DND-41 (cell line): Measurements from ENCODE around the gene GART.
A peak's percentile ranks its signal among the peaks of the same experiment; 100 is the strongest.

Experiments
- ATAC-seq: fragments of 200-7000 bp; cut with Tn5 transposase; 3 replicates; pipeline ENCODE4 v1.9.1; 2021; ENCODE audit warnings: low read depth; ENCODE audit not compliant: insufficient read depth
- DNase-seq: peaks from one replicate; pipeline ENCODE4 v3.0.0-alpha.2; 2020
- H2AFZ ChIP-seq: 2 replicates; pipeline ENCODE4 v1.6.0; 2012; ENCODE audit warnings: low read depth, low read length
- H3K27ac ChIP-seq: 2 replicates; pipeline ENCODE4 v1.5.1; 2012; ENCODE audit warnings: low read length, inconsistent platforms
- H3K27me3 ChIP-seq: fragments of 200-600 bp; sonication (generic); 2 replicates; pipeline ENCODE4 v1.6.0; 2012; ENCODE audit warnings: low read length, mild to moderate bottlenecking, inconsistent platforms; ENCODE audit not compliant: insufficient read depth, poor library complexity
- H3K36me3 ChIP-seq: 2 replicates; pipeline ENCODE4 v1.5.1; 2012; ENCODE audit warnings: low read length, inconsistent platforms; ENCODE audit not compliant: insufficient read depth
- H3K4me1 ChIP-seq: 2 replicates; pipeline ENCODE4 v1.5.1; 2012; ENCODE audit warnings: mild to moderate bottlenecking, low read length; ENCODE audit not compliant: insufficient read depth
- H3K4me2 ChIP-seq: 2 replicates; pipeline ENCODE4 v1.6.0; 2012; ENCODE audit warnings: mild to moderate bottlenecking, moderate library complexity, low read length, inconsistent platforms; ENCODE audit not compliant: insufficient read depth
- H3K4me3 ChIP-seq, 2 experiments: fragments of 200-600 bp in 1 of 2; shearing (Covaris generic) in 1 of 2; 2 replicates each; pipeline ENCODE4 v1.5.1; 2012 to 2016; ENCODE audit warnings: inconsistent platforms in 2 of 2, low read length in 2 of 2, mild to moderate bottlenecking in 2 of 2, low read depth in 1 of 2, moderate library complexity in 1 of 2
- H3K79me2 ChIP-seq: 2 replicates; pipeline ENCODE4 v1.6.0; 2012; ENCODE audit warnings: low read length, inconsistent platforms; ENCODE audit not compliant: insufficient read depth
- H3K9ac ChIP-seq: 2 replicates; pipeline ENCODE4 v1.6.0; 2012; ENCODE audit warnings: low read depth, mild to moderate bottlenecking, inconsistent platforms, low read length, moderate library complexity
- H3K9me3 ChIP-seq: 2 replicates; pipeline ENCODE4 v1.5.1; 2012; ENCODE audit warnings: low read length, moderate library complexity, mild to moderate bottlenecking, inconsistent platforms; ENCODE audit not compliant: insufficient read depth, severe bottlenecking
- H4K20me1 ChIP-seq: 2 replicates; pipeline ENCODE4 v1.6.0; 2012; ENCODE audit warnings: low read length; ENCODE audit not compliant: insufficient read depth
- EZH2 ChIP-seq: IDR thresholded peaks from 3 replicates; pipeline ENCODE4 v1.6.1; 2012; ENCODE audit warnings: borderline replicate concordance, low read depth, mild to moderate bottlenecking, moderate library complexity, low read length, inconsistent platforms; ENCODE audit not compliant: severe bottlenecking
- TF ChIP-seq, protein P1 (sequence below): IDR thresholded peaks from 2 replicates; pipeline ENCODE4 v1.5.1; 2012; ENCODE audit warnings: borderline replicate concordance, low read length, moderate library complexity, mild to moderate bottlenecking; ENCODE audit not compliant: poor library complexity, severe bottlenecking; ENCODE audit errors: extremely low read depth

GART gene

DNA sequence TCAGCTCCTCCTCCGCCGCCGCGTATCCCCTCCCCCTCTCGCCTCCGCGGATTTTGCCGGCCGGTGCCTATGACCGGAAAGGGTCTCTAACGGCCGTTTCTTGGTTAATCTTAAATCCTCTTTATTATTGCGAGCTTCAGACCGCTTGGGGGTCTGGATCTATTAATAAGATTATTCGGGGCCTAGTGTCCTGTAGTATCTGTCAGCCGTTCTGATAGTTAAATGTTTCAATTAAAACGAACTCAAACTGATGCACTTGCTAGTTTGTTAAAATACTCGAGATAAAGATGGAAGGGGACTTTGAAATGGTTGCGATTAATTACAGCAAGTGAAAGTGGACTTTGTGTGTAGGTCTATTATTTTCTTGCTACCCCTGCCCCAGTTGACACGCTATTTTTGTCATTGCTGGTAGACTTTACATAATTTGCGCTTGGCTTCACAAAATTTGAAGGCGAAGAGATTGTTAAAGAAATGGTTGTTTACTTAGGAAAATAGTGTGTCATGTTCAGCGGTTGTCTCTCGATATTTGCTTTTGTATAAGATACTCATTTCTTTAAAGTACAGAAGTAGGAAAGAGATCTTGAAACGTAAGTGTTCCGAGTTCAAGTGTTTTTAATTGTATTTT is 1.7 kb upstream of the GART start:
- no peaks in the 10 kb centered on the region for H3K9me3 ChIP-seq
- H3K4me1 ChIP-seq = peaks cover 53% of the 10 kb centered on the region
- H2AFZ ChIP-seq = peak overlapping the region; percentile 65
- peak overlapping the region; percentile 71 to 86 for H3K4me3 ChIP-seq
- peak; percentile 3; the same call in 1 of the 3 replicates for ATAC-seq
- no peaks in the 10 kb centered on the region for H3K27me3 ChIP-seq
- TF ChIP-seq, protein P1, sequence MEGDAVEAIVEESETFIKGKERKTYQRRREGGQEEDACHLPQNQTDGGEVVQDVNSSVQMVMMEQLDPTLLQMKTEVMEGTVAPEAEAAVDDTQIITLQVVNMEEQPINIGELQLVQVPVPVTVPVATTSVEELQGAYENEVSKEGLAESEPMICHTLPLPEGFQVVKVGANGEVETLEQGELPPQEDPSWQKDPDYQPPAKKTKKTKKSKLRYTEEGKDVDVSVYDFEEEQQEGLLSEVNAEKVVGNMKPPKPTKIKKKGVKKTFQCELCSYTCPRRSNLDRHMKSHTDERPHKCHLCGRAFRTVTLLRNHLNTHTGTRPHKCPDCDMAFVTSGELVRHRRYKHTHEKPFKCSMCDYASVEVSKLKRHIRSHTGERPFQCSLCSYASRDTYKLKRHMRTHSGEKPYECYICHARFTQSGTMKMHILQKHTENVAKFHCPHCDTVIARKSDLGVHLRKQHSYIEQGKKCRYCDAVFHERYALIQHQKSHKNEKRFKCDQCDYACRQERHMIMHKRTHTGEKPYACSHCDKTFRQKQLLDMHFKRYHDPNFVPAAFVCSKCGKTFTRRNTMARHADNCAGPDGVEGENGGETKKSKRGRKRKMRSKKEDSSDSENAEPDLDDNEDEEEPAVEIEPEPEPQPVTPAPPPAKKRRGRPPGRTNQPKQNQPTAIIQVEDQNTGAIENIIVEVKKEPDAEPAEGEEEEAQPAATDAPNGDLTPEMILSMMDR = no peak
- TF ChIP-seq EZH2 = no peak
- peak overlapping the region; percentile 85 for H3K4me2 ChIP-seq
- peak overlapping the region; percentile 94 for H3K9ac ChIP-seq
- peaks cover 37% of the 10 kb centered on the region; the same call in 1 of the 2 replicates for H4K20me1 ChIP-seq
- peak overlapping the region; percentile 90 for H3K27ac ChIP-seq
- DNase-seq = no peak
- H3K36me3 ChIP-seq = peaks cover 41% of the 10 kb centered on the region
- peaks cover 96% of the 10 kb centered on the region for H3K79me2 ChIP-seq

DNA sequence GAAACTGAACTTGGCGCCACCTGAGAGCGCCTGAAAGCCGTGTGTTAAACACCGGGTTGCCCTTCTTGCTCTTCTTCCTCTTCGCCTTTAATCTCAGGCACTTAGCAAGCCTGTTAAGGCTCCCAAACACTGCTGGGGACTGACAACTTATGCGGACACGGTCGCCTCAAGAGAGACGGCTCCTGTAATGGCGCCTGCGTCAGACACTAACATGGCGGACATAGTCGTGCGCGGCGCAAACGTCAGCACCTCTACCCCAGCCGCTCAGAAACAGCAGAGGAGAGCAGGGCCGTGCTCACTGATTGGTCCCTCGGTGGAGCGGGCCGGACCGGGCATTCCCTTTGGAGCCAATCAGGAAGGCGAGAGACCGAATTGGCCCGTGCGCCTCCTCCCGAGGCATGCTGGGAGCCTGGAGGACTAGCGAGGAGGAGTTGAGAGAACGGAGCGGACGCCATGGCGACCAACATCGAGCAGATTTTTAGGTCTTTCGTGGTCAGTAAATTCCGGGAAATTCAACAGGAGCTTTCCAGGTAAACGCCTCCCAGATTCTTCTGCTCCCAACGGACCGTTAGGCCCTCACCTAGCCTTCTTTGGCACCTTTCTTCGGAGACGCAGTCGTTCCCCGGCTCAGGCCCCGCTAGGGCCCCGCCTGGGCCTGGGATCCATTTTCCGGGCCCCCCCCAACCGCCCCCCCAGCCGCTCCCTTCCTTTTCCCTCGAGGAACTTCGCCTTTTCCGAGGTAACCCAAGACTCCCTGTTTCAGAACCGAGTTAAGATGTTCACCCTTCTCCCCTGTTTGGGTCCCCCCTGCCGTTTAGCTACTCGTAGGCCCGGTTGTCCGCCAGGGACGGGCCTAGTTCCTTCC is 955 bp upstream of the GART start, which contains the start of gene SON:
Gene SON, plus strand, starts transcription at position 399 of the 865 bp plus-strand sequence. Its CDS starts 55 bp downstream, at position 454.
- Histone ChIP-seq H2AFZ (peak within 1 kb of the TSS; percentile 85), H3K79me2 (peaks cover 96% of the 10 kb centered on the region), H3K4me3 (peak within 1 kb of the TSS; percentile 71 to 86), H3K27ac (peak within 1 kb of the TSS; percentile 99), H3K9ac (peak within 1 kb of the TSS; percentile 94), H3K27me3 (no peaks in the 10 kb centered on the region), H3K4me2 (peak within 1 kb of the TSS; percentile 87), H3K36me3 (peaks cover 41% of the 10 kb centered on the region), H4K20me1 (peaks cover 34% of the 10 kb centered on the region; the same call in 1 of the 2 replicates), H3K9me3 (no peaks in the 10 kb centered on the region), H3K4me1 (peaks cover 50% of the 10 kb centered on the region)
- ATAC-seq (peak; percentile 93), DNase-seq (peak; percentile 99)
- TF ChIP-seq, protein P1 = no peak
- no peak for TF ChIP-seq EZH2

- peaks cover 29% of the 10 kb centered on the region; the same call in 1 of the 2 replicates for H4K20me1 ChIP-seq
- peak overlapping the region; percentile 85 for H2AFZ ChIP-seq
- H3K27me3 ChIP-seq = no peaks in the 10 kb centered on the region
- peak overlapping the region; percentile 68 to 71 for H3K4me3 ChIP-seq
- peaks cover 95% of the 10 kb centered on the region for H3K79me2 ChIP-seq
- DNase-seq (peak; percentile 25), ATAC-seq (no peak)
- peaks cover 50% of the 10 kb centered on the region for H3K4me1 ChIP-seq
- peaks cover 42% of the 10 kb centered on the region for H3K36me3 ChIP-seq
- no peaks in the 10 kb centered on the region for H3K9me3 ChIP-seq
- peak overlapping the region; percentile 87 for H3K4me2 ChIP-seq
- no peak for TF ChIP-seq EZH2
- TF ChIP-seq, protein P1 = no peak
- peak overlapping the region; percentile 99 for H3K27ac ChIP-seq
- H3K9ac ChIP-seq = peak overlapping the region; percentile 94
Measured at GRCh38 chr21:33541105-33541711, 709 bp downstream of the GART start.
